ENCODE measurements around the gene ARSI. TPM values are rescaled to one million over a fixed set of nuclear protein-coding genes. Genes with fewer than 3 reads are reported as not detected.
A peak's percentile ranks its signal among the peaks of the same experiment; 100 is the strongest.

Gene ARSI
- total RNA-seq, 1 donor from 2014 or later: 11.7 TPM

GRCh38 chr5:150327139-150327538 is 24.4 kb upstream of the ARSI start:
- no peak for DNase-seq (ENCODE audit: low read depth)

GRCh38 chr5:150326707-150327106 is 24.0 kb upstream of the ARSI start:
- DNase-seq (ENCODE audit: low read depth): no peak

GRCh38 chr5:150325426-150325825 is 22.7 kb upstream of the ARSI start:
- DNase-seq (ENCODE audit: low read depth): no peak

GRCh38 chr5:150323819-150324218 is 21.1 kb upstream of the ARSI start:
- DNase-seq (ENCODE audit: low read depth): no peak

GRCh38 chr5:150323092-150323491 is 20.4 kb upstream of the ARSI start:
- no peak for DNase-seq (ENCODE audit: low read depth)

- DNase-seq (ENCODE audit: low read depth): peak; percentile 94
Measured at GRCh38 chr5:150322202-150322601, 19.5 kb upstream of the ARSI start.

GRCh38 chr5:150321784-150322183 is 19.1 kb upstream of the ARSI start:
- DNase-seq (ENCODE audit: low read depth): peak; percentile 69

GRCh38 chr5:150321211-150321610 is 18.5 kb upstream of the ARSI start:
- no peak for DNase-seq (ENCODE audit: low read depth)

GRCh38 chr5:150320044-150320613 is 17.4 kb upstream of the ARSI start:
- DNase-seq (ENCODE audit: low read depth): peak; percentile 99

- DNase-seq (ENCODE audit: low read depth): no peak
Measured at GRCh38 chr5:150319484-150319790, 16.7 kb upstream of the ARSI start.

GRCh38 chr5:150318613-150319483 is 16.1 kb upstream of the ARSI start:
- DNase-seq (ENCODE audit: low read depth): no peak

GRCh38 chr5:150317048-150318003 is 14.6 kb upstream of the ARSI start:
- DNase-seq (ENCODE audit: low read depth): peak; percentile 98

GRCh38 chr5:150316320-150316719 is 13.6 kb upstream of the ARSI start:
- DNase-seq (ENCODE audit: low read depth): no peak

GRCh38 chr5:150315245-150315644 is 12.5 kb upstream of the ARSI start:
- DNase-seq (ENCODE audit: low read depth): no peak

GRCh38 chr5:150313921-150314716 is 11.4 kb upstream of the ARSI start:
- no peak for DNase-seq (ENCODE audit: low read depth)

- no peak for DNase-seq (ENCODE audit: low read depth)
Measured at GRCh38 chr5:150313501-150313900, 10.8 kb upstream of the ARSI start.

GRCh38 chr5:150312518-150312917 is 9.8 kb upstream of the ARSI start:
- no peak for DNase-seq (ENCODE audit: low read depth)

- DNase-seq (ENCODE audit: low read depth): no peak
Measured at GRCh38 chr5:150311015-150311692, 8.4 kb upstream of the ARSI start.

GRCh38 chr5:150310246-150310645 is 7.5 kb upstream of the ARSI start:
- DNase-seq (ENCODE audit: low read depth): no peak

- DNase-seq (ENCODE audit: low read depth): no peak
Measured at GRCh38 chr5:150309886-150310239, 7.2 kb upstream of the ARSI start.

All from renal cortical epithelial cell (primary cell).